ENCODE measurements around the gene IGSF8.
"Not testable (repeated sequence)": the region's sequence is repeated elsewhere in the genome, so short reads cannot be mapped to it uniquely, and the experiment has no call there.

Gene IGSF8

DNA sequence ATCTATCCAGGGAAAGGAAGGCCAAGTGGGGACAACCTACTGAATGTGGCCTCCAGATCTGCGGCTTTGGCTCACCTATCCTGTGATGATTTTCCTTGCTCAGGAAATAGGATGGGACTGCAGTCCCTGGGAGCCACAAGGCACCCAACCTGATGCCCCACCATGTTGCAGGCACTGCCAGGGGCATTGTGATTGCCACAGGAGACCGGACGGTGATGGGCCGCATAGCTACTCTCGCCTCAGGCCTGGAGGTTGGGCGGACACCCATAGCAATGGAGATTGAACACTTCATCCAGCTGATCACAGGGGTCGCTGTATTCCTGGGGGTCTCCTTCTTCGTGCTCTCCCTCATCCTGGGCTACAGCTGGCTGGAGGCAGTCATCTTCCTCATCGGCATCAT lies 29.0 kb upstream of the IGSF8 start:
- DNase-seq, result no peak

DNA sequence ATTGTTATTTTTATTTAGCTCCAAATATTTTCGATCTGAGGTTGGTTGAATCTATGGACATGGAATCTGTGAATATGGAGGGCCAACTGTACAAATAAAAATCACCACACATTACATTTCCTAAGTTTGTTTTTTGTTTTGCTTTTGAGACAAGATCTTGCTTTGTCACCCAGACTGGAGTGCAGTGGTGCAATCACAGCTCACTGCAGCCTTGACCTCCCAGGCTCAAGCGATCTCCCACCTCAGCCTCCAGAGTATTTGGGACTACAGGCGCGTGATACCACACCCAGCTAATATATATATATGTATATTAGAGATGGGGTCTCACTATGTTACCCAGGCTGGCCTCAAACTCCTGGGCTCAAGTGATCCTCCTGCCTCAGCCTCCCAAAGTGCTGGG lies 27.9 kb upstream of the IGSF8 start:
- not testable (repeated sequence) for DNase-seq

DNA sequence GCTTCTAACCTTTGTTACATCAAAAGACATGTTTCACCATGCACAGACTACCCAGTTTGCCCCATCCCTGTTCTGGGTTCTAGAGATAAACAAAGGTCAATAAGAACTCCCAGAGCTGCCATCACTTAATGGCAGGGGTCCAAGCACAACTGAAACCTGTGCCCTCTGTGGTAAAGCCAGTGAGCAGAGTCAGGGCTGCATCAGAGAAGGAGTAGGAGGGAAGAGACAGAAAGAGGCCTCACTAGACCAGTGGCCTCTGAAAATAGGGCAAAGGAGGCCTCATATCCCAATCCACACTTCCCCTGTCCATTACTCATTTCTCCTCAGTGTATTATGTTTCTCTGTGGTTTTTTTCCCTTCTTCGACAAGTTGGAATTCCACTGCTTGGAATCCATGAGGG lies 27.3 kb upstream of the IGSF8 start:
- DNase-seq, result no peak

DNA sequence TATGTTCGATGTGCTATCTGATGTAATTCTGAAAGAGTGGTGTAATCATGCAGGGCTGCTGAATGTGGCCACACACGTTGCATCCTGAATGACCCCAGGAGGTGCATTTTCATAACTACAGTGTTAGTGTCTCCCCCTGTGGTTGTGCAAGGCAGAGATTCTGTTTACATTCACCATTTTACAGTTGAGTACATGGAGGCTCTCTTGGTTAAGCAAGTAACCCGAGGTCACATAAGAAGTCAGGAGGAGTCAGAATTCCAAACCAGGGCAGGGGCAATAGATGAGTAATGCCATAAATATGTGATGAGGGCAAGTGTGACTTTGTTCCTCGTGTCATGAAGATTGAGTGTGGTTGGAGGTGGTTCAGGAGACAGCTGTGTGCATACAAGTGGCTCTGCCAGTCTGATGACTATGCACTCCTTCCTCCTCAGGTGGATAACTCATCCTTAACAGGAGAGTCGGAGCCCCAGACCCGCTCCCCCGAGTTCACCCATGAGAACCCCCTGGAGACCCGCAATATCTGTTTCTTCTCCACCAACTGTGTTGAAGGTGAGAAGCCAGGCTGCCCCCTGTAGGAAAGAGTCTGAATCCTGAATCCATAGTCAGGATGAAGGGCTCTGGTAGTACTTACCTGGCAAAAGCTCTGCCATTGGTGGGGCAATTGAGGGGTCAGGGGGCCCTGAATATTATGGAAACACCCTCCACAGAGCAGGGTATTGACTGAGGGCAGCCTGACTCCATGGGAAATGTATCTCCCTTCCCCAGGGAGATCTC lies 26.5 kb upstream of the IGSF8 start:
- no peak for DNase-seq

DNA sequence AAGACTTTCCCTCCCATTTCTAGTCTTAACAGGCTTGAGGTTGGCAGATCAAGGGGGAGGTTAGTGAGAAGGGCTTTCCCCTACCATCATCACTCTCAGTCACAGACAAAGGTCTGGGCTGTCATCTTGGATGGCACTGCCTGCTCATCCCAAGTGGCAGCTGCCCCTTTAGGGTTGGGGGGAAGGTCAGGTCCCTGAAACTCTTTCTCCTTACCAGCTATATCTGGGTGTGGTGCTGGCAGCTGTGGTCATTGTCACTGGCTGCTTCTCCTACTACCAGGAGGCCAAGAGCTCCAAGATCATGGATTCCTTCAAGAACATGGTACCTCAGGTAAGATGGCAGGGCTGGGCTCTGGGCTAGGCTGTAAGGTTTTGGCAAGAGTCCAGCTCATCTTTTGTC lies 25.3 kb upstream of the IGSF8 start:
- DNase-seq, result no peak

DNA sequence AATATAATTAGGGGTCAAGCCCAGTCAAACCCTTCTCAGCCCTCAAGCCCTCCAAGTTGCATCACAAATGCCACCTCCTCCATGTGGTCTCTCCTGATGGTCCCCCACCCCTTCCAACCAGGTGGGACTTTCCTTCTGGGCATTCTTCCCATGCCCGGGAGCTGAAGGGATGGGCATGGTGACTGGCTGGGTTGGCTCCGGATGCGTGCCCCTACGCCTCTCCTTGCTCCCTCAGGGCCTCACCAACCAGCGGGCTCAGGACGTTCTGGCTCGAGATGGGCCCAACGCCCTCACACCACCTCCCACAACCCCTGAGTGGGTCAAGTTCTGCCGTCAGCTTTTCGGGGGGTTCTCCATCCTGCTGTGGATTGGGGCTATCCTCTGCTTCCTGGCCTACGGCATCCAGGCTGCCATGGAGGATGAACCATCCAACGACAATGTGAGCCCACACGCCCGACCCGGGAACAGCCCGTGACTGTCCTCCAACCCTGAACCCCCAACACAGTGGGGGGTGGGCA lies 24.6 kb upstream of the IGSF8 start:
- DNase-seq, result no peak

DNA sequence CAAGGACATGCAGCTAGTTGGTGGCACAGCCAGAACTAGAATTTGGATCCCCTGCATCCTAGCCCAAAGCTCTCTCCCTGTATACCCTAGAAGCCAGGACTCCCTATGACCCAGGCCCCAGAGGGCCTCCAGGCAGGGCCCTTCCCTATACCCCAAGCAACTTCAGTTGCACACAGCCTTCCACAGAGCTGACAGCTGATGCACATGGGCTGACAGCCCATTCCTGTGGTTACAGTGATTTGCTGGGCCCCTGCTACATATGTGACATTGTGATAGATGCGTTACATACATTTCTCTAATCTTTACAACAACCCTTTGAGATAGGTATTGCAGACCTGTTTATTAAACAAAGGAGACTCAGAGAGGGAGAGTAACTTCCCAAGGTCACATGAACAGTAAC lies 23.0 kb upstream of the IGSF8 start:
- DNase-seq, result no peak

DNA sequence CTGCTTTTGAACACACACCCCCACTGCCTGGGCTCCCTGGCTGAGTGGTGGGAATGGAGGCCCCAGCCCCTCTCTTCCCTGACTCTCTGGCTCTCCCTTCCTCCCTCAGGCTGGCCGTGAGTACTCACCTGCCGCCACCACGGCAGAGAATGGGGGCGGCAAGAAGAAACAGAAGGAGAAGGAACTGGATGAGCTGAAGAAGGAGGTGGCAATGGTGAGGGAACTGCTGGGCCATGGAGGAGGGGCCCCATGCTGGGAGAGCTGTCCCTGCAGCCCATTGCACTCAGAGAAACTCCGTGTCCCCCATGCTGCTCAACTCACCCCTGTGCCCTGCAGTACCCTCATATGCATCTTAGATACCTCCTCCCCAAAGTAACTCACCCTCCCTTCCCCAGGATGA lies 22.4 kb upstream of the IGSF8 start:
- no peak for DNase-seq

DNA sequence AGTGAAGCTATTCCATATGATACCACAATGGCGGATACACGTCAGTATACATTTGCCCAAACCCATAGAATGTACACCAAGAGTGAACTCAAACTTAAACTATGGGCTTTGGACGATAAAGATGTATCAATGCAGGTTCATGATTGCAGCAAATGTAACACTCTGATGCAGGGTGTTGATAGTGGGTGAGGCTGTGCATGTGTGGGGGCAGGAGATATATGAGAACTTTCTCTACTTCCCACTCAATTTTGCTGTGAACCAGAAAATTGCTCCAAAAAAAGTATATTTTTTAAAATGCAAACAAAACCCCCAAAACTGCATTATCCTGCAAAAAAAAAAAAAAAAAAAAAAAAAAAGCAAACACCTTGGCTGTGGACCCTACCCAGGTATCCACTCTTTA lies 20.5 kb upstream of the IGSF8 start:
- DNase-seq, result no peak

DNA sequence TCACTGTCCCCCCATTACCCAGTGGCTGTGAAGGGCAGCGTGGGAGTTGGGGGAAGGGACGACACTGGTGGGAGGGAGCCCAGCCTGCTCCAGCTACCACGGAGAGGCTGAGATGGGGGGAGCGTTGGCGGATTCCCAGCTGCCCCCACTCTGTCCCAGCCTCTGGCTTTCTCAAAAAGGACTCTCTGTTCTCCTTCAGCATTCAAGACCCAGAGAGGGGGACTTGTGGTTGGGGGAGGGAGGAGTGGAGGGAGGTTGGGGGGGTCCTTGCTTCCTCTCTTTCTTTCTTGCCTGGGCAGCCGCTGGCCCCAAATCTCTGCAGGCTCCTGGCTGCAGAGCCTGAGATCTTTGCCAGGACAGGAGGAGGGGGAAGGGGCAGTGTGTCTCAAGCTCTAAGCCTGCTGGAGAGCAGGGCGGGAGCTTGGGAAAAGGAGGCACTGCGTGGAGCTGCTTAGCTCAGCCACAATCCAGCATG lies 19.3 kb upstream of the IGSF8 start:
- peak; percentile 85 for DNase-seq

DNA sequence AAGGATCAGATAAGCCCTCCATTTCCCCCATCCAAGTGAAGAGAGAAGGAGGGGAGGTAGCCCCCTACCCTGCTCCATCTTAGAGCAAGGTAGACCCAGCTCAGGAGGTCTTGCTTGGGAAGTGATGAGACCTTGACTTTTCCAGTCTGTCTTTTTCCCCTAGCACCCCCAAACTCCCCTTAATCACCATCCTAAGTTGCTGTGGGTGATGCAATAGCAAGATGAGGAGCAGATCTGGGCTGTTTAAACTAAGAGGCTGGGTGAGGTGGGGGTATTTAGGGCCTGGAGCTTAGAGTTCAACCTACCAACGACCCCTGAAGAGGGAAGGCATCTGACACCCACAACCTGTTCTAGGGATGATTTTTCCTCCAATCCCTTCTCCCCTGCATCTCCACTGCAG lies 18.9 kb upstream of the IGSF8 start:
- DNase-seq, result no peak

DNA sequence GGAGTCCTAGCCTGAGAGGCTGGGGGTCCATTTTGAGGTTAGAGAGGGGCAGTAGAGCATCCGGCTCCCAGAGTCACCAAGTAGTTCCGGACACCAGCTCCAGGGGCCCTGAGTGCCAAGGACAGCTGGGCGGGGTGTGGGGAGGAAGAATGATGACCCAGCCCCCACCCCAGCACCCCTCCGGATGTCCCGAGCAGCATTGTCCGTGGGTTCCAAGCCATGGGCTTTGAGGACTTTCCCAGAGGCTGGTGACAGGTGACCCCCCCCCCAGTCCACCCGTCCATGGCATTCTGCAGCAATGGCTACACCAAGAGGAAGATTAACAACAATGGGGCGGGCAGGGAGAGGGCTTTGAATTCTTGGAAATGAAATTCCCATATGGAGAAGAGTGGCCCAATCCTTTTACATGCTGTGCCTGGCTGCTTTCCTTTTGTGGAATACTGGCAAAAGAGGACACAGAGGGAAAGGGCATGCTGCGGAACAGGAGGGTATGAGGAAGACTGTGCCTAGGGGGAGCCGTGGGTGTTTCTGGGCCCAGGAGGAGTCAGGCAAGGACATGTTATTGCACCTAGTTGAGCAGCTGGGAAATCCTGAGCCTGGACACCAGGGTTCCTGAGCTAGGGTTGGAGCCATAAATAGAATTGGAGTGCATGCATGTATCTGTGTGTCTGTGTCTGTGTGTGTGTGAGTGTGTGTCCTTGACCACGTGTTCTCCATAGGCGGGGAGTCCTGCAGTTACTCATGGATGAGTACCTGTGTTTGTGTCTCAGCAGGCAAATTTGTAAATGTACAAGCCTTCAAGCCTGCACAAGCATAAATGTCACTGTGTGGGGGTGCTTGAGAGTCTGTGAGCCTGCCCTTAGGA lies 18.1 kb upstream of the IGSF8 start:
- no peak for DNase-seq

DNA sequence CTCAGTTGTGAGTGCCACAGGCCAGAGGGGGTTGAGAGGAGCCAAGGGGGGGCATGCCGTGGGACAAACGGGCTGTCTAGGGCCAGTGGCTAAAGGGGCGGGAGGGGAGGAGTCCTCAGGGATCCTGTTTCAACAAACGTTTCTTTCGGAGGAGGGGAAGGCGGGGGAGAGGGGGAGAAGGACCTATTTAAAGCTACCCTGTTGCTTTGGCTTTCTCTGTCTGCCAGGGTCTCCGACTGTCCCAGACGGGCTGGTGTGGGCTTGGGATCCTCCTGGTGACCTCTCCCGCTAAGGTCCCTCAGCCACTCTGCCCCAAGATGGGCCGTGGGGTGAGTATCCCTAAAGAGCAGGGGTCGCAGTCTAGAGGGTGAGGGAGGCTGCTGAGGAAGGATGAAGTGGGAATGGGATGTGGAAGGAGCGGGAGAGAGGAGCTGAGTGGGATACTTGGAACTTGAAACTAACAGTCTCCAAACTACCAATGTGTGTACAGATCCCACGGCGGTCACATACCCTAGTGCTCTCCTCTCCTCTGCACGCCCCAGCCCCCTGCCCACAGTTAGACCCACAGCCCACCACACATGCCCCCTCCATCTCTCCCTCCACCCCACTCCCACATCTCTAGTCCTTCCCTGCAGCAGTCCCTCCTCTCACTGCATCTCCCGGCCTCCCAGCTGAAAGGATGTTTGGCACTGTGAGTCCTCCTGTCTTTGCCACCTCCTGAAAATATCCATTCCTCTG lies 17.3 kb upstream of the IGSF8 start, which contains the start of gene ATP1A2:
Gene ATP1A2 (plus strand): TSS at position 215 of the 738 bp plus-strand sequence. CDS start 103 bp downstream, at position 318.
- peak; percentile 53 for DNase-seq

DNA sequence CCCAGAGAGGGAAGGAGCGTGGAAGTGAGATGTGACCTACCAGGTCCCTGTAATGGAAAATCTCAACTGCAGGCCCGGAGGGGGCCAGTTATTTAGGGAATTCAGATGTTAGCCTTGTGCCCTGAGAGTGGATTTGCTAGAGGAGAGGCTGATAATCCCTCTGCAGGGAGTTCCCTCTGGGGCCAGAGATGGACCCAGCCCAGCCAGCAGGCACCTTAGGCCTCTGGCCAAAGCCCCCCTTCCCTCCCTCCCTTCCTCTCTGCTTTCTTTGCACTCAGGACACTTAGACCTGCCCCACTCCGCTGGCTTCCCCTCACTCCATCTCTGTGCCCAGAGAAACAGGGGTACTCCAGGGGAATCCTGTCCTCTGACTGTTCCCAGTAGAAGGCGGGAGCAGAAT lies 15.7 kb upstream of the IGSF8 start:
- peak; percentile 69 for DNase-seq

DNA sequence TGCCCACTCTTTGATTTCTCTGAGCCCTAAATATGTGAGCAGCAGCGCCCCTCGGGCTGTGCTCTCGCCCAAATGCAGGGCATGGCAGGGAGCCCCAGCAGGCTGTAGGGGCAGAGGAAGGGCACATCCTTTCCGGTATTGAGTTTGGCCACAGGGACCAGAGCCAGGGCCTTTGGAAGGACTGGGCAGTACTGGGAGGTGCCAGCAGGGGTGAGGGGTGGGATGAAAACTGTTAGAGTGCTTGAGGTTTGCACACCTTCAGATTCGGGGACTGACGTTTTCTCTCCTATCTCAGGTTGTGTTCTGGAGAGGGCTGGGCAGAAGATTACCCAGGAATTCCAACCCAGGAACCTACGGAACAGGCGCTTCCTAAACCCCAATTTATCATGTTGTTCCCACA lies 15.0 kb upstream of the IGSF8 start:
- no peak for DNase-seq

DNA sequence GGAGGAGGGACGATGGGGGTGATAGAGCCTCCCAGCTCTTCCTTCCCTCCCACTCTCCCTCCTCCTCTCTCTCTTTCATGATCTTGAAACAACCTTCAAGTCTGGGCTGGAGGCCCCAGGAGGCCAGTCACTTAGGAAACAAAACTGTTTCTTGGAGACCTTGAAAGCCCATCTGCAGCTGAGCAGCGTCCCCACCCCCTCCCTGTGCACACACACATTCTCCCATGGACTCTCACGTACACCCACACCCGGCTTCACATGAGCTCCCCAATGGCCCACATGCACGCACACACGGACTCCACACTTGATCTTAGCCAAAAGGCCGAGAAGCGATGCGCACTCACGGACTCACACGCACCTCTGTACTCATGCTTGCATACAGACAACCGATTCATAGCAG lies 13.9 kb upstream of the IGSF8 start:
- DNase-seq, result no peak

DNA sequence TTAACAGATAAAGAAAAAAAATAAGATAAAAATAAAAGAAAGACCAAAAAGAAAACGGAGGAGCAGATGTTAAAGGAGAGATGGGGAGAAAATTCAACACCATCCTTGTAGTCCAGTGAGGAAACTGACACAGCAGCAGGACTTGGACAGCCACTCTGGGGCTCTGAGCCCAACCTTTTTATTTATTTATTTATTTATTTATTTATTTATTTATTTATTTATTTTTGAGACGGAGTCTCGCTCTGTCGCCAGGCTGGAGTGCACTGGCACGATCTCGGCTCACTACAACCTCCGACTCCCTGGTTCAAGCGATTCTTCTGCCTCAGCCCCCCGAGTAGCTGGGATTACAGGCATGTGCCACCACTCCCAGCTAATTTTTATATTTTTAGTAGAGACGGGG lies 13.0 kb upstream of the IGSF8 start:
- DNase-seq, result not testable (repeated sequence)

DNA sequence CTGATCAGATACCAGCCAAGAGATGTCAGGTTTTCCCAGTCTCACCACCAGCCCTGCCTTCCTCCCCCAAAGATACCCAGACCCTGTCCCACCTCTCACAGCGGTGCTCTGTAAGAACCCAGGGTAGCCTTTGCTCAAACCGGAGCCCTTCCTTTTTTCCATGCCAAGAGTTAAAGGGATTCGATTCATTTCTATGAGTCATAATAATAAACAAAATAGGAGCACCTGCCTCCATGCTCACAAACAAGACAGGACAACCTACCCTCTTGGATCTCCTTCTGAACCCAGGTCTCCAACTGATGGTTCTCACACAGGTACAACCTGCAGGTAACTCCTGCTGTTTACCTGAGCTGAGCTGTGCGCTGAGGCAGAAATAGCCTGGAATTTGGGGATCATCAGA lies 11.3 kb upstream of the IGSF8 start:
- no peak for DNase-seq

DNA sequence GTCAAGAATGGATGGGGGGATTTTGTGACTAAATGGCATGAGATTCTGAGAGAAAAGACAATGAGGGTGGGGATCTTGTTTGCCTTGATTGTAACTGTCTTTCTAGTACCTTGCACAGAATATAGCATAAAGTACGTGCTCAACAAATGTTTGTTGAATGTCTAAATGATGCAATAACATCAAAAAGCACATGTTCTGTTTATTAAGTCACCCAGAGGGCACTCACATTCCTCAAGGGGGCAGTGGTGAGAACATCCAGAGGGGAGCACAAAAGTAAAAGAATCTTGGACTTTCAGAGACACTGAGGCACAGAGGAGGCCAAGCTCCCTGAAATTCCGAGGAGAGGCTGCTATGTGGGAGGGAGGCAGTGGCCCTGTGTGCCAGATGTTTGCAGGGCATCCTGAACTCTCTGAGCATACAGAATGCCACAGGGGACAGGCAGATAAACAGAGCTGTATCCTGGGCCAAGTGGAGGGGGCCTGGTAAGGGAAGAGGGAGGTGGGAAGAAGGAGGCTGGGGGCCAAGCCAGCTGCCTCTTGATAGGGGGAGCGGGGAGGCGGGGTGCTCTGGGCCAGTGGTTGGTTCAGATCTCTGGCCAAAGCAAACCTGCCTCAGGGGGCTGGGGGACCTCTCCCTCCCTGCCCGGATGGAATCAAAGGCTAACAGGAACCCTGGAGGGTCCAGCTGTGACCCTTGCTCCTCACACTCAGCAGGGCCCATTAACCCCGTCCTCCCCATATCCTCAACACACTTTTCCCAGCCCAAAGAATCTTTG lies 10.7 kb upstream of the IGSF8 start:
- peak; percentile 40 for DNase-seq

DNA sequence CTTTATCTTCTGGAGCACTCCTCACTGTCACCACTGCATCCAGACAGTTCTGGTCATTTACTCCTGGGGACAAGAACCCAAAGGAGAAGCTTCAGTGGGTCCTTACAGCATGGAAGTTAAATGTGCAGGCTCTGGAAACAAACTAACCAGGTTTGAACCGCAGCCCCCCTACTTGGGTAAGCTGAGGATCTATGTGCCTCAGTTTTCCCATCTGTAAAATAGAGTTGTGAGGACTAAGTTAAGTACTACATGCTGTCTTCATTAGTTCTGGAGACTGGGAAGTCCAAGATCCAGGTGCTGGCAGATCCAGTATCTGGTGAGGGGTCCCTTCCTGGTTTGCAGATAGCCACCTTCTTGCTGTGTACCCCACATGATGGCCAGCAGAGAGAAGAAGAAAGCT lies 9.1 kb upstream of the IGSF8 start:
- no peak for DNase-seq

DNA sequence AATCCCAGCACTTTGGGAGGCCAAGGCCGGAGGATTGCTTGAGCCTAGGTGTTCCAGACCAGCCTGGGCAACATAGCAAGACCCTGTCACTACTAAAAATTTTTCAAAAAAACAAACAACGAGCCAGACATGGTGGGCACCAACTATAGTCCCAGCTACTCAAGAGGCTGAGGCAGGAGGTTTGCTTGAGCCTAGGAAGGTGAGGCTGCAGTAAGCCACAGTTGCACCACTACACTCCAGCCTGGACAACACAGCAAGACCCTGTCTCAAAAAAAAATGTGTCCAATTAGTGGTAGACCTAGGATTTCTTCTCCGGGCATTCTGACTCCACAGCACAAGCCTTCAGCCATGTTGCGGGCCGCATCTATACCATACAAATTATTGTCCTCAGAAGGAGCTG lies 6.7 kb upstream of the IGSF8 start:
- no peak for DNase-seq

DNA sequence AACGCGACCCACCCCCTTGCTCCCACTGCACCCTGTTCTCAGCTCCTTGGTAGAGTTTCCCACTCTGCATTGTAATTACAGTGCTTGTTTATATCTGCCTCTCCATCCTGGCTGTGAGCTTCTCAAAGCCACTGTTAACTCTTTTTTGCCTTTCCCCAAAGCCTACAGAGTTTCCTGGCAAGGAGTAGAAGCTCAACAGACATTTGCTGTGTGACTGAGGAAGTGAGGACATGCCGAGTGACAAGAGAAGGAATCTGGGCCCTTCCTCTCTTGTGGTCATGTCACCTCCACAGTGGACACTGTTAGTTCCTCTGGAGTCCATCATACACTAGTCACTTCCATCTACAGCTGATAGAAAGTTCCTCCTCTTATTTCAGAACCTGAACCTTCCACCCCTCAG lies 6.1 kb upstream of the IGSF8 start:
- DNase-seq, result peak; percentile 25
